CD4-positive, alpha-beta T cell treated with Interleukin-4 for 4 hours (primary cell): ENCODE measurements around the gene GPR68.
"Not testable (repeated sequence)": the region's sequence is repeated elsewhere in the genome, so short reads cannot be mapped to it uniquely, and the experiment has no call there.

Source experiments
- DNase-seq: peaks from one replicate; pipeline ENCODE4 v3.0.0-alpha.2; 2020

GPR68 gene

GRCh38 chr14:91187271-91187670 is 57.2 kb downstream of the GPR68 start:
- no peak for DNase-seq

GRCh38 chr14:91186515-91187066 is 57.9 kb downstream of the GPR68 start:
- DNase-seq, result no peak

- no peak for DNase-seq
These were observed 58.8 kb downstream of the GPR68 start for GRCh38 chr14:91185721-91186120.

- no peak for DNase-seq
These were observed 59.9 kb downstream of the GPR68 start for GRCh38 chr14:91184559-91184958.

GRCh38 chr14:91182753-91183152 is 61.8 kb downstream of the GPR68 start:
- DNase-seq, result not testable (repeated sequence)
